ENCODE results near the gene EPS15. TPM values are rescaled to one million over a fixed set of nuclear protein-coding genes. Genes with fewer than 3 reads are reported as not detected.

The EPS15 gene
- total RNA-seq, 1 donor from 2014 or later = 120 TPM

- Mint-ChIP-seq H3K27ac (ENCODE audit: unreplicated experiment) (no peak overlapping the region), H3K4me1 (ENCODE audit: unreplicated experiment) (peaks cover 19% of the 10 kb centered on the region), H3K36me3 (ENCODE audit: low read depth, unreplicated experiment) (peaks cover 4% of the 10 kb centered on the region), H3K4me3 (ENCODE audit: unreplicated experiment) (no peak overlapping the region), H3K27me3 (ENCODE audit: unreplicated experiment) (no peaks in the 10 kb centered on the region), H3K9me3 (ENCODE audit: unreplicated experiment) (no peaks in the 10 kb centered on the region)
- no peak for DNase-seq (ENCODE audit: low spot score)
- no peak for TF ChIP-seq CTCF (IDR thresholded peaks at IDR 0.05; ENCODE audit: unreplicated experiment)
These were observed 24.8 kb upstream of the EPS15 start for GRCh38 chr1:51543858-51544257.

GRCh38 chr1:51542158-51542953, 23.3 kb upstream of the EPS15 start:
- Mint-ChIP-seq H3K27ac (ENCODE audit: unreplicated experiment) (no peak overlapping the region), H3K36me3 (ENCODE audit: low read depth, unreplicated experiment) (peaks cover 4% of the 10 kb centered on the region), H3K4me3 (ENCODE audit: unreplicated experiment) (no peak overlapping the region), H3K9me3 (ENCODE audit: unreplicated experiment) (no peaks in the 10 kb centered on the region), H3K4me1 (ENCODE audit: unreplicated experiment) (peaks cover 18% of the 10 kb centered on the region), H3K27me3 (ENCODE audit: unreplicated experiment) (peaks cover 3% of the 10 kb centered on the region)
- DNase-seq (ENCODE audit: low spot score) = no peak
- TF ChIP-seq CTCF (IDR thresholded peaks at IDR 0.05; ENCODE audit: unreplicated experiment) = no peak

GRCh38 chr1:51541313-51542050, 22.4 kb upstream of the EPS15 start:
- Mint-ChIP-seq H3K9me3 (ENCODE audit: unreplicated experiment) (no peaks in the 10 kb centered on the region), H3K4me3 (ENCODE audit: unreplicated experiment) (no peak overlapping the region), H3K4me1 (ENCODE audit: unreplicated experiment) (peaks cover 18% of the 10 kb centered on the region), H3K36me3 (ENCODE audit: low read depth, unreplicated experiment) (peaks cover 6% of the 10 kb centered on the region), H3K27ac (ENCODE audit: unreplicated experiment) (no peak overlapping the region), H3K27me3 (ENCODE audit: unreplicated experiment) (peaks cover 3% of the 10 kb centered on the region)
- no peak for TF ChIP-seq CTCF (IDR thresholded peaks at IDR 0.05; ENCODE audit: unreplicated experiment)
- DNase-seq (ENCODE audit: low spot score) = no peak

GRCh38 chr1:51537568-51537967, 18.5 kb upstream of the EPS15 start:
- Mint-ChIP-seq H3K27ac (ENCODE audit: unreplicated experiment) (no peak overlapping the region), H3K4me1 (ENCODE audit: unreplicated experiment) (peaks cover 27% of the 10 kb centered on the region), H3K4me3 (ENCODE audit: unreplicated experiment) (no peak overlapping the region), H3K36me3 (ENCODE audit: low read depth, unreplicated experiment) (peaks cover 7% of the 10 kb centered on the region), H3K9me3 (ENCODE audit: unreplicated experiment) (no peaks in the 10 kb centered on the region), H3K27me3 (ENCODE audit: unreplicated experiment) (peaks cover 3% of the 10 kb centered on the region)
- TF ChIP-seq CTCF (IDR thresholded peaks at IDR 0.05; ENCODE audit: unreplicated experiment) = no peak
- DNase-seq (ENCODE audit: low spot score) = no peak

Measured in endothelial cell (in vitro differentiated cells).